DND-41 (cell line): ENCODE data around the gene PTPRR.

ENCODE experiments used
- ATAC-seq: fragments of 200-7000 bp; cut with Tn5 transposase; 3 replicates; pipeline ENCODE4 v1.9.1; 2021; ENCODE audit warnings: low read depth; ENCODE audit not compliant: insufficient read depth
- DNase-seq: peaks from one replicate; pipeline ENCODE4 v3.0.0-alpha.2; 2020
- H2AFZ ChIP-seq: 2 replicates; pipeline ENCODE4 v1.6.0; 2012; ENCODE audit warnings: low read depth, low read length
- H3K27ac ChIP-seq: 2 replicates; pipeline ENCODE4 v1.5.1; 2012; ENCODE audit warnings: low read length, inconsistent platforms
- H3K27me3 ChIP-seq: fragments of 200-600 bp; sonication (generic); 2 replicates; pipeline ENCODE4 v1.6.0; 2012; ENCODE audit warnings: low read length, mild to moderate bottlenecking, inconsistent platforms; ENCODE audit not compliant: insufficient read depth, poor library complexity
- H3K36me3 ChIP-seq: 2 replicates; pipeline ENCODE4 v1.5.1; 2012; ENCODE audit warnings: low read length, inconsistent platforms; ENCODE audit not compliant: insufficient read depth
- H3K4me1 ChIP-seq: 2 replicates; pipeline ENCODE4 v1.5.1; 2012; ENCODE audit warnings: mild to moderate bottlenecking, low read length; ENCODE audit not compliant: insufficient read depth
- H3K4me2 ChIP-seq: 2 replicates; pipeline ENCODE4 v1.6.0; 2012; ENCODE audit warnings: mild to moderate bottlenecking, moderate library complexity, low read length, inconsistent platforms; ENCODE audit not compliant: insufficient read depth
- H3K4me3 ChIP-seq, 2 experiments: fragments of 200-600 bp in 1 of 2; shearing (Covaris generic) in 1 of 2; 2 replicates each; pipeline ENCODE4 v1.5.1; 2012 to 2016; ENCODE audit warnings: inconsistent platforms in 2 of 2, low read length in 2 of 2, mild to moderate bottlenecking in 2 of 2, low read depth in 1 of 2, moderate library complexity in 1 of 2
- H3K79me2 ChIP-seq: 2 replicates; pipeline ENCODE4 v1.6.0; 2012; ENCODE audit warnings: low read length, inconsistent platforms; ENCODE audit not compliant: insufficient read depth
- H3K9ac ChIP-seq: 2 replicates; pipeline ENCODE4 v1.6.0; 2012; ENCODE audit warnings: low read depth, mild to moderate bottlenecking, inconsistent platforms, low read length, moderate library complexity
- H3K9me3 ChIP-seq: 2 replicates; pipeline ENCODE4 v1.5.1; 2012; ENCODE audit warnings: low read length, moderate library complexity, mild to moderate bottlenecking, inconsistent platforms; ENCODE audit not compliant: insufficient read depth, severe bottlenecking
- H4K20me1 ChIP-seq: 2 replicates; pipeline ENCODE4 v1.6.0; 2012; ENCODE audit warnings: low read length; ENCODE audit not compliant: insufficient read depth
- EZH2 ChIP-seq: IDR thresholded peaks from 3 replicates; pipeline ENCODE4 v1.6.1; 2012; ENCODE audit warnings: borderline replicate concordance, low read depth, mild to moderate bottlenecking, moderate library complexity, low read length, inconsistent platforms; ENCODE audit not compliant: severe bottlenecking
- TF ChIP-seq, protein P1 (sequence below): IDR thresholded peaks from 2 replicates; pipeline ENCODE4 v1.5.1; 2012; ENCODE audit warnings: borderline replicate concordance, low read length, moderate library complexity, mild to moderate bottlenecking; ENCODE audit not compliant: poor library complexity, severe bottlenecking; ENCODE audit errors: extremely low read depth

Gene PTPRR

DNA sequence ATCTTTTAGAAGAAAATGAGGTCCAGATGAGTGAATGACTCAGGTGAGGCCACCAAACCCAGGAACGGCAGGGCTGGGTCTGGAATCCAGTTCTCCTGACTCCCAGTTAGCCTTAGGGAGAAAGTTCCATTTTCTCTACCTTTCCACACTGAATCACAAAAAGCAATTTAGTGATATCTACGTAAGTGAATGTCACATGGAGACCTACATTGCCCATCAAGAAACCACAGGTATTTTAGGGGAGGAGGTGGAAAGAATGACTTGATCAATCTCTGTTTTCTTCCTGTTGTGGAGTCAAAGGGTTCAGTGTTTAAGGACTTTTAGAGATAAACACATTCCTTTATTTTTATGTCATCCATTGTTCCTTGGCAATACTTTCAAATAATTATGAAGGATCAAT lies 176.4 kb downstream of the PTPRR start:
- Histone ChIP-seq H3K79me2 (no peaks in the 10 kb centered on the region), H3K27ac (no peak overlapping the region), H3K9me3 (no peaks in the 10 kb centered on the region), H3K4me1 (no peaks in the 10 kb centered on the region), H3K27me3 (no peaks in the 10 kb centered on the region), H3K4me2 (no peak overlapping the region), H3K36me3 (no peaks in the 10 kb centered on the region), H3K9ac (no peak overlapping the region), H3K4me3 (no peak overlapping the region), H4K20me1 (no peaks in the 10 kb centered on the region), H2AFZ (no peak overlapping the region)
- TF ChIP-seq, protein P1, sequence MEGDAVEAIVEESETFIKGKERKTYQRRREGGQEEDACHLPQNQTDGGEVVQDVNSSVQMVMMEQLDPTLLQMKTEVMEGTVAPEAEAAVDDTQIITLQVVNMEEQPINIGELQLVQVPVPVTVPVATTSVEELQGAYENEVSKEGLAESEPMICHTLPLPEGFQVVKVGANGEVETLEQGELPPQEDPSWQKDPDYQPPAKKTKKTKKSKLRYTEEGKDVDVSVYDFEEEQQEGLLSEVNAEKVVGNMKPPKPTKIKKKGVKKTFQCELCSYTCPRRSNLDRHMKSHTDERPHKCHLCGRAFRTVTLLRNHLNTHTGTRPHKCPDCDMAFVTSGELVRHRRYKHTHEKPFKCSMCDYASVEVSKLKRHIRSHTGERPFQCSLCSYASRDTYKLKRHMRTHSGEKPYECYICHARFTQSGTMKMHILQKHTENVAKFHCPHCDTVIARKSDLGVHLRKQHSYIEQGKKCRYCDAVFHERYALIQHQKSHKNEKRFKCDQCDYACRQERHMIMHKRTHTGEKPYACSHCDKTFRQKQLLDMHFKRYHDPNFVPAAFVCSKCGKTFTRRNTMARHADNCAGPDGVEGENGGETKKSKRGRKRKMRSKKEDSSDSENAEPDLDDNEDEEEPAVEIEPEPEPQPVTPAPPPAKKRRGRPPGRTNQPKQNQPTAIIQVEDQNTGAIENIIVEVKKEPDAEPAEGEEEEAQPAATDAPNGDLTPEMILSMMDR, result no peak
- TF ChIP-seq EZH2, result no peak
- ATAC-seq, result no peak
- DNase-seq, result no peak

DNA sequence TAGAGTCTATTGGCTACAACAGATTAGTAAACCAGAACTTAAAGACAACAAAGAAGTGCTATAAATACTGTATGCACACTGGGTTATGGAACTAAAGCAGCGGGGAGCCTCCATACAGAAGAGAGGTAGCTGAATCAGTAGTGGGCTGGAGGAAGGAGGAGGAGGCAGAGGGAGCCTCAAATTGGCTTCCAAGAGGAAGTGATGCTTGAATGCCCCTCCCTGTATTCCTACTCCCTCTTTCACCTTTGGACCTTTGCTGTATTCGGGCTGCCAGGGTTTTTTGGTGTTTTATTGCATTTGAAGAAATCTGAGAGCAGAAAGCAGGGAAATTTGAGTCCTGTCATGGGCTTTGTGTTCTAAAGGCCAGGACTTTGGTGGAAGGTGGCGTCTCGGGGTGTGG lies 179.3 kb downstream of the PTPRR start:
- ATAC-seq (no peak), DNase-seq (no peak)
- Histone ChIP-seq H3K27ac (no peak overlapping the region), H3K4me2 (no peak overlapping the region), H4K20me1 (no peaks in the 10 kb centered on the region), H2AFZ (no peak overlapping the region), H3K4me3 (no peak overlapping the region), H3K36me3 (no peaks in the 10 kb centered on the region), H3K9me3 (no peaks in the 10 kb centered on the region), H3K4me1 (no peaks in the 10 kb centered on the region), H3K9ac (no peak overlapping the region), H3K27me3 (no peaks in the 10 kb centered on the region), H3K79me2 (no peaks in the 10 kb centered on the region)
- TF ChIP-seq EZH2, result no peak
- TF ChIP-seq, protein P1, result no peak

DNA sequence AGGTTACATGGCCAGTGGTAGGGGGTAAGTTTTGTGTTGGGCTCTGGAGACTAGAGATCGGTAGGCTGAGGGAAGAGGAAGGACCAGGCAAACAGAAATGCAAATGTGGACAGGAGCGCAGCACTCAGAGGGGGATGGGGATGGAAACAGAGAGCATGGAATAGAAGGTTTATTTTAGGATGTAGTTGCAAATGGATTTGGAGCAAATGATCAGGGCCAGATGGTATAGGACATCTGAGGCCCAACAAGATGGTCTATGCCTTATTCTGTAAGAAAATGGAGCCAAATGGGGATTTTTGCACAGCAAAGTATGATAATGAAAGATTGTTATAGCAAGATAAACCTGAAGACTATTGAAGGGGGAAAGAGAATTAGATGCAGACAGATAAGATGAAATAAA lies 180.8 kb downstream of the PTPRR start:
- H3K9ac ChIP-seq, result no peak overlapping the region
- no peak overlapping the region for H3K27ac ChIP-seq
- H3K4me3 ChIP-seq, result no peak overlapping the region
- no peak overlapping the region for H3K4me2 ChIP-seq
- no peak overlapping the region for H2AFZ ChIP-seq
- H3K36me3 ChIP-seq, result no peaks in the 10 kb centered on the region
- H3K4me1 ChIP-seq, result no peaks in the 10 kb centered on the region
- no peaks in the 10 kb centered on the region for H3K79me2 ChIP-seq
- H4K20me1 ChIP-seq, result no peaks in the 10 kb centered on the region
- no peak for ATAC-seq
- DNase-seq, result no peak
- H3K9me3 ChIP-seq, result no peaks in the 10 kb centered on the region
- H3K27me3 ChIP-seq, result no peaks in the 10 kb centered on the region
- TF ChIP-seq EZH2, result no peak
- TF ChIP-seq, protein P1, result no peak
